Measurements from ENCODE around the gene ADCY5.

ADCY5 gene

DNA sequence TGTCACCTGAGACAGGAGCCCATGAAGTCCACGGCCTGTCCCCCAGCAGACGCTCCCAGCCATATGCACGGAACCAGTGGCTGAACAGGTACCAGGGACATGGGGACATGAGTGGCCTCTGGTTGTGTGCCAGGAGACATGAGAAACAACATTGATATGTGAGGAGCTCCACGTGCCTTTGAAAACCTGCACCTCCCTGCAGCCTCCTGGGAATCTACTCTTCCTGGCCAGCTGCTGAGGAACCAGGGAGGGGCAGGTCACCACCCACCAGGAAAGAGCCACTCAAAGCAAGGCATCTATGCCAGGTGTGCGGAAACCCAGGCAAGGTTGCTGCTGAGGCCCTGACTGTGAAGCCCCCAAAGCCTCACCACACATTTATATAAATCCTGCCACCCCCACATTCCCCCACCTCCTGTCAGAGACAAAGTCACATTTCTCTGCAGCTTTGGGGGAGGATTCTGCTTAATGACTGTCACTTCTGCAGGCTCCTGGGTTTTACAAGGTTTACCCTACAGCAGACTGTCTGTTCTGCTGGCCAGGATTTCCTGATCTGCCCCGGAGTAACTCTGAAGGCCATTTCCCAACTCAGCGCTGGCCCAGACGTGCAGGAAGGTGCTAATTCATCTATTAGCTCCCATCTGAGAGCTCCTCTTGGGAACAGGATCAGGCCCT lies 110.8 kb downstream of the ADCY5 start:
- Histone ChIP-seq H3K27me3 (ENCODE audit: insufficient read depth, low read length) (no peaks in the 10 kb centered on the region), H3K79me2 (ENCODE audit: insufficient read depth, low read length) (no peaks in the 10 kb centered on the region)

DNA sequence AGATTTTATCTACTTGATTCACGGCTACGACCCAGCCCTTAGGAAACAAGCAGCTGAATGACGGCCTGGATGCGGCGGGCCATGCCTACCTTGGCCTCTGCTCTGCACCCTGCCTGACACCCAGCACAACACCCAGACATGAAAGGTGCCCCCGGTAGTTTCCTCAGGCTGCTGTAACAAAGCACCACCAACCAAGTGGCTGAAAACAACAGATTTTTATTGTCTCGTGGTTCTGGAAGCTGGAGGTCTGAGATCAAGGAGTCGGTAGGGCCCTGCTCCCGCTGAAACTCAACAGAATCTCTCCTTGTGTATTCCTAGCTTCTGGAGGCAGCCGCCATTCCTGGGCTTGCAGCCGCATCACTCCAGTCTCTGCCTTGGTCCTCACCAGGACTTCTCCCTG lies 111.7 kb downstream of the ADCY5 start:
- no peaks in the 10 kb centered on the region for H3K79me2 ChIP-seq (ENCODE audit: insufficient read depth, low read length)
- H3K27ac ChIP-seq (ENCODE audit: low read depth, low read length, poor library complexity, severe bottlenecking): no peak overlapping the region
- H3K4me1 ChIP-seq (ENCODE audit: insufficient read depth, low read length, severe bottlenecking): no peaks in the 10 kb centered on the region
- no peaks in the 10 kb centered on the region for H3K27me3 ChIP-seq (ENCODE audit: insufficient read depth, low read length)
- H3K9me2 ChIP-seq (ENCODE audit: low read depth, low read length): no peaks in the 10 kb centered on the region
- H3K4me2 ChIP-seq (ENCODE audit: low read length): no peak overlapping the region
- no peaks in the 10 kb centered on the region for H3F3A ChIP-seq (ENCODE audit: insufficient read depth, low read length)
- TF ChIP-seq EZH2 (IDR thresholded peaks at IDR 0.05; ENCODE audit: borderline replicate concordance, low read length): no peak
- TF ChIP-seq, protein P1, sequence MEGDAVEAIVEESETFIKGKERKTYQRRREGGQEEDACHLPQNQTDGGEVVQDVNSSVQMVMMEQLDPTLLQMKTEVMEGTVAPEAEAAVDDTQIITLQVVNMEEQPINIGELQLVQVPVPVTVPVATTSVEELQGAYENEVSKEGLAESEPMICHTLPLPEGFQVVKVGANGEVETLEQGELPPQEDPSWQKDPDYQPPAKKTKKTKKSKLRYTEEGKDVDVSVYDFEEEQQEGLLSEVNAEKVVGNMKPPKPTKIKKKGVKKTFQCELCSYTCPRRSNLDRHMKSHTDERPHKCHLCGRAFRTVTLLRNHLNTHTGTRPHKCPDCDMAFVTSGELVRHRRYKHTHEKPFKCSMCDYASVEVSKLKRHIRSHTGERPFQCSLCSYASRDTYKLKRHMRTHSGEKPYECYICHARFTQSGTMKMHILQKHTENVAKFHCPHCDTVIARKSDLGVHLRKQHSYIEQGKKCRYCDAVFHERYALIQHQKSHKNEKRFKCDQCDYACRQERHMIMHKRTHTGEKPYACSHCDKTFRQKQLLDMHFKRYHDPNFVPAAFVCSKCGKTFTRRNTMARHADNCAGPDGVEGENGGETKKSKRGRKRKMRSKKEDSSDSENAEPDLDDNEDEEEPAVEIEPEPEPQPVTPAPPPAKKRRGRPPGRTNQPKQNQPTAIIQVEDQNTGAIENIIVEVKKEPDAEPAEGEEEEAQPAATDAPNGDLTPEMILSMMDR (IDR thresholded peaks at IDR 0.05; ENCODE audit: low read length): no peak
- no peak overlapping the region for H3K4me3 ChIP-seq (ENCODE audit: low read depth, low read length, poor library complexity, severe bottlenecking)
- no peak overlapping the region for H3K9ac ChIP-seq (ENCODE audit: low read length)
- no peaks in the 10 kb centered on the region for H3K36me3 ChIP-seq (ENCODE audit: insufficient read depth, low read length)
- no peaks in the 10 kb centered on the region for H4K20me1 ChIP-seq (ENCODE audit: insufficient read depth, low read length)
- H3K9me3 ChIP-seq (ENCODE audit: low read length): no peaks in the 10 kb centered on the region
- no peak overlapping the region for H2AFZ ChIP-seq (ENCODE audit: low read length)

More for the DNA sequence above, 110.8 kb downstream of the ADCY5 start:
- Histone ChIP-seq H3K4me2 (ENCODE audit: low read length) (no peak overlapping the region), H3K27ac (ENCODE audit: low read depth, low read length, poor library complexity, severe bottlenecking) (no peak overlapping the region), H3F3A (ENCODE audit: insufficient read depth, low read length) (no peaks in the 10 kb centered on the region), H2AFZ (ENCODE audit: low read length) (no peak overlapping the region), H3K4me1 (ENCODE audit: insufficient read depth, low read length, severe bottlenecking) (no peaks in the 10 kb centered on the region), H3K36me3 (ENCODE audit: insufficient read depth, low read length) (no peaks in the 10 kb centered on the region), H3K9me2 (ENCODE audit: low read depth, low read length) (no peaks in the 10 kb centered on the region), H3K4me3 (ENCODE audit: low read depth, low read length, poor library complexity, severe bottlenecking) (no peak overlapping the region), H3K9me3 (ENCODE audit: low read length) (no peaks in the 10 kb centered on the region), H3K9ac (ENCODE audit: low read length) (no peak overlapping the region), H4K20me1 (ENCODE audit: insufficient read depth, low read length) (no peaks in the 10 kb centered on the region)
- TF ChIP-seq EZH2 (IDR thresholded peaks at IDR 0.05; ENCODE audit: borderline replicate concordance, low read length): no peak
- TF ChIP-seq, protein P1 (IDR thresholded peaks at IDR 0.05; ENCODE audit: low read length): no peak

DNA sequence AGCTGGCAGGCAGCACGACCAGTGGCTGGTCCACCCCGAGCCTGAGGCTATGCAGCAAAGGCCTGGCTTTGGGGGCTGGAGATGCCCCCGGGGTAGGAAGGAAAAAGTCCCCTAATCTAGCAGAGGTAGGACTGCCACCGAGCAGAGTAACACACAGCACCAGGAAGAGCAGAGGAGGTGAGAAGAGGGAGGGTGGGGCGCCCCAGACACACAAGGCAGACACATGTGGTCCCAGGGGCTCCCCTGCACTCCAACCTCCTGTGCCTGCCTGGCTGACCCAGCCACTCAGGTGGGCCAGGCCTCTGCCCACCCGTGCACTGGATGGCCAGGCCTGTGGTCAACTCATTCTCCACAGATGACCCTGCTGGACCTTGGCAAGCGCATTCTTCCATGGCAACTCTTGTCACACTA lies 112.4 kb downstream of the ADCY5 start:
- H3K36me3 ChIP-seq (ENCODE audit: insufficient read depth, low read length): no peaks in the 10 kb centered on the region
- no peaks in the 10 kb centered on the region for H3K9me2 ChIP-seq (ENCODE audit: low read depth, low read length)
- no peaks in the 10 kb centered on the region for H3K79me2 ChIP-seq (ENCODE audit: insufficient read depth, low read length)
- H4K20me1 ChIP-seq (ENCODE audit: insufficient read depth, low read length): no peaks in the 10 kb centered on the region
- H3K9me3 ChIP-seq (ENCODE audit: low read length): no peaks in the 10 kb centered on the region
- no peaks in the 10 kb centered on the region for H3K4me1 ChIP-seq (ENCODE audit: insufficient read depth, low read length, severe bottlenecking)
- no peak overlapping the region for H3K9ac ChIP-seq (ENCODE audit: low read length)
- no peak overlapping the region for H2AFZ ChIP-seq (ENCODE audit: low read length)
- H3F3A ChIP-seq (ENCODE audit: insufficient read depth, low read length): no peaks in the 10 kb centered on the region
- H3K27me3 ChIP-seq (ENCODE audit: insufficient read depth, low read length): no peaks in the 10 kb centered on the region
- H3K4me2 ChIP-seq (ENCODE audit: low read length): no peak overlapping the region
- H3K27ac ChIP-seq (ENCODE audit: low read depth, low read length, poor library complexity, severe bottlenecking): no peak overlapping the region
- H3K4me3 ChIP-seq (ENCODE audit: low read depth, low read length, poor library complexity, severe bottlenecking): no peak overlapping the region
- TF ChIP-seq EZH2 (IDR thresholded peaks at IDR 0.05; ENCODE audit: borderline replicate concordance, low read length): no peak
- TF ChIP-seq, protein P1 (IDR thresholded peaks at IDR 0.05; ENCODE audit: low read length): no peak

Data from OCI-LY1 (cell line).